Astrocyte (in vitro differentiated cells and primary cell): ENCODE results near the gene FAM13A. TPM values are rescaled to one million over a fixed set of nuclear protein-coding genes. Genes with fewer than 3 reads are reported as not detected.

Experiments used
- DNase-seq: peaks from one replicate; pipeline ENCODE4 v3.0.0-alpha.2; 2010; ENCODE audit warnings: low read depth
- FAIRE-seq: peaks from 2 replicates; lab custom pipeline; 2011; peaks lifted over from hg19 to GRCh38; lab: Jason Lieb, UNC
- H2AFZ ChIP-seq: 2 replicates; pipeline ENCODE4 v1.6.0; 2012; ENCODE audit warnings: low read depth, low read length, inconsistent platforms
- H3K27ac ChIP-seq: 2 replicates; pipeline ENCODE4 v1.5.1; 2011; ENCODE audit warnings: low read depth, low read length, inconsistent platforms
- H3K27me3 ChIP-seq: 2 replicates; pipeline ENCODE4 v1.6.0; 2011; ENCODE audit warnings: low read length, inconsistent platforms; ENCODE audit not compliant: insufficient read depth
- H3K36me3 ChIP-seq: 2 replicates; pipeline ENCODE4 v1.5.1; 2011; ENCODE audit warnings: low read length, inconsistent platforms; ENCODE audit not compliant: insufficient read depth
- H3K4me1 ChIP-seq: 2 replicates; pipeline ENCODE4 v1.5.1; 2011; ENCODE audit warnings: low read length, inconsistent platforms; ENCODE audit not compliant: insufficient read depth
- H3K4me2 ChIP-seq: 2 replicates; pipeline ENCODE4 v1.6.0; 2012; ENCODE audit warnings: low read length, inconsistent platforms
- H3K4me3 ChIP-seq: 2 replicates; pipeline ENCODE4 v1.5.1; 2011; ENCODE audit warnings: low read depth, mild to moderate bottlenecking, low read length, inconsistent platforms; ENCODE audit not compliant: insufficient read depth
- H3K79me2 ChIP-seq: 2 replicates; pipeline ENCODE4 v1.6.0; 2012; ENCODE audit warnings: mild to moderate bottlenecking, low read length, inconsistent platforms; ENCODE audit not compliant: insufficient read depth
- H3K9ac ChIP-seq: 2 replicates; pipeline ENCODE4 v1.6.0; 2012; ENCODE audit warnings: mild to moderate bottlenecking, low read length, inconsistent platforms
- H3K9me3 ChIP-seq: 2 replicates; pipeline ENCODE4 v1.5.1; 2012; ENCODE audit warnings: low read depth, mild to moderate bottlenecking, low read length, inconsistent platforms; ENCODE audit not compliant: insufficient read depth
- H4K20me1 ChIP-seq: 2 replicates; pipeline ENCODE4 v1.6.0; 2012; ENCODE audit warnings: low read length, inconsistent platforms; ENCODE audit not compliant: insufficient read depth
- H3K27ac Mint-ChIP-seq: one replicate; pipeline ENCODE4 v1.8.0; 2021; ENCODE audit warnings: mild to moderate bottlenecking, mixed read lengths; ENCODE audit not compliant: unreplicated experiment
- H3K27me3 Mint-ChIP-seq: one replicate; pipeline ENCODE4 v1.8.0; 2021; ENCODE audit warnings: low read depth, mixed read lengths; ENCODE audit not compliant: unreplicated experiment
- H3K36me3 Mint-ChIP-seq: one replicate; pipeline ENCODE4 v1.8.0; 2021; ENCODE audit warnings: low read depth, mixed read lengths; ENCODE audit not compliant: unreplicated experiment
- H3K4me1 Mint-ChIP-seq: one replicate; pipeline ENCODE4 v1.8.0; 2021; ENCODE audit warnings: low read depth, mixed read lengths; ENCODE audit not compliant: unreplicated experiment
- H3K4me3 Mint-ChIP-seq: one replicate; pipeline ENCODE4 v1.8.0; 2021; ENCODE audit warnings: mild to moderate bottlenecking, moderate library complexity, mixed read lengths; ENCODE audit not compliant: unreplicated experiment
- H3K9me3 Mint-ChIP-seq: one replicate; pipeline ENCODE4 v1.8.0; 2021; ENCODE audit warnings: mild to moderate bottlenecking, mixed read lengths; ENCODE audit not compliant: unreplicated experiment
- CTCF ChIP-seq: IDR thresholded peaks from 2 replicates; pipeline ENCODE4 v1.5.1; 2011; ENCODE audit warnings: low read depth, mild to moderate bottlenecking, inconsistent platforms, low read length, moderate library complexity; ENCODE audit not compliant: insufficient read depth
- EZH2 ChIP-seq: IDR thresholded peaks from 2 replicates; pipeline ENCODE4 v1.6.1; 2012; ENCODE audit warnings: mild to moderate bottlenecking, low read length, inconsistent platforms; ENCODE audit not compliant: insufficient read depth
- total RNA-seq: library from RNA; stranded (reverse); gene quantifications from 2 replicates; pipeline ENCODE4 v1.2.1, GENCODE V29; 2021

Gene FAM13A
- total RNA-seq, 1 donor from 2014 or later = 12.0 TPM

- Histone ChIP-seq H3K4me2 (no peak overlapping the region), H3K27ac (no peak overlapping the region), H3K9ac (no peak overlapping the region), H3K79me2 (no peaks in the 10 kb centered on the region), H3K27me3 (no peaks in the 10 kb centered on the region), H2AFZ (no peak overlapping the region), H3K36me3 (no peaks in the 10 kb centered on the region), H3K4me1 (no peaks in the 10 kb centered on the region), H3K9me3 (no peaks in the 10 kb centered on the region), H3K4me3 (no peak overlapping the region), H4K20me1 (no peaks in the 10 kb centered on the region)
- Mint-ChIP-seq H3K4me3 (no peak overlapping the region), H3K4me1 (no peaks in the 10 kb centered on the region), H3K27ac (no peak overlapping the region), H3K27me3 (no peaks in the 10 kb centered on the region), H3K36me3 (no peaks in the 10 kb centered on the region), H3K9me3 (no peaks in the 10 kb centered on the region)
- no peak for DNase-seq
- no peak for FAIRE-seq
- TF ChIP-seq EZH2 (no peak), CTCF (no peak)
These were observed 85.4 kb downstream of the FAM13A start for GRCh38 chr4:88971536-88971935.

GRCh38 chr4:88969746-88970145 lies 87.2 kb downstream of the FAM13A start:
- Histone ChIP-seq H3K36me3 (no peaks in the 10 kb centered on the region), H3K4me2 (no peak overlapping the region), H3K9me3 (no peaks in the 10 kb centered on the region), H4K20me1 (no peaks in the 10 kb centered on the region), H2AFZ (no peak overlapping the region), H3K4me1 (no peaks in the 10 kb centered on the region), H3K79me2 (no peaks in the 10 kb centered on the region), H3K27ac (no peak overlapping the region), H3K27me3 (no peaks in the 10 kb centered on the region), H3K4me3 (no peak overlapping the region), H3K9ac (no peak overlapping the region)
- TF ChIP-seq EZH2 = no peak
- no peak for TF ChIP-seq CTCF
- Mint-ChIP-seq H3K4me1 (peaks cover 2% of the 10 kb centered on the region), H3K27me3 (no peaks in the 10 kb centered on the region), H3K36me3 (no peaks in the 10 kb centered on the region), H3K9me3 (no peaks in the 10 kb centered on the region), H3K27ac (no peak overlapping the region), H3K4me3 (no peak overlapping the region)
- FAIRE-seq (no peak), DNase-seq (no peak)

- Histone ChIP-seq H3K4me2 (no peak overlapping the region), H3K4me1 (no peaks in the 10 kb centered on the region), H4K20me1 (no peaks in the 10 kb centered on the region), H3K9ac (no peak overlapping the region), H3K9me3 (no peaks in the 10 kb centered on the region), H2AFZ (no peak overlapping the region), H3K79me2 (no peaks in the 10 kb centered on the region), H3K4me3 (no peak overlapping the region), H3K27ac (no peak overlapping the region), H3K36me3 (no peaks in the 10 kb centered on the region), H3K27me3 (no peaks in the 10 kb centered on the region)
- Mint-ChIP-seq H3K4me1 (peaks cover 2% of the 10 kb centered on the region), H3K4me3 (no peak overlapping the region), H3K27me3 (no peaks in the 10 kb centered on the region), H3K27ac (no peak overlapping the region), H3K9me3 (no peaks in the 10 kb centered on the region), H3K36me3 (no peaks in the 10 kb centered on the region)
- TF ChIP-seq CTCF = no peak
- TF ChIP-seq EZH2 = no peak
- DNase-seq (no peak), FAIRE-seq (no peak)
These were observed 87.7 kb downstream of the FAM13A start for GRCh38 chr4:88969271-88969670.
